Ovary (tissue), 9 donors: ENCODE results near the gene ITGA2. TPM values are rescaled to one million over a fixed set of nuclear protein-coding genes. Genes with fewer than 3 reads are reported as not detected.

Experiments used
- DNase-seq, 5 donors: peaks; one replicate each; pipeline ENCODE4 v3.0.0-alpha.2; 2019 to 2020
- H3K27ac ChIP-seq, 2 donors: fragments of 200-600 bp; one replicate each; pipeline versions ENCODE4 v1.5.1 to v1.8.0; 2019 to 2022
- H3K27me3 ChIP-seq: fragments of 200-600 bp; one replicate; pipeline ENCODE4 v1.8.0; 2022
- H3K36me3 ChIP-seq: fragments of 200-600 bp; sonication (generic); one replicate; pipeline ENCODE4 v1.5.1; 2019
- H3K4me1 ChIP-seq: one replicate; pipeline ENCODE4 v1.8.1; 2013; ENCODE audit warnings: mild to moderate bottlenecking, moderate library complexity; ENCODE audit not compliant: insufficient read depth
- H3K4me3 ChIP-seq: fragments of 200-600 bp; sonication (generic); one replicate; pipeline ENCODE4 v1.5.1; 2017
- H3K9me3 ChIP-seq, 2 donors: fragments of 200-600 bp in 1 of 2; sonication (generic) in 1 of 2; one replicate each; pipeline versions ENCODE4 v1.5.1 to v1.8.1; 2013 to 2019; ENCODE audit warnings: mild to moderate bottlenecking in 1 of 2, moderate library complexity in 1 of 2
- EP300 ChIP-seq: sonication (generic); formaldehyde crosslinking; IDR thresholded peaks from one replicate; pipeline ENCODE4 v1.6.1; 2017; ENCODE audit warnings: antibody characterized with exemption
- POLR2A ChIP-seq: fragments of 450-650 bp; IDR thresholded peaks from one replicate; pipeline ENCODE4 v1.6.1; 2017; ENCODE audit warnings: antibody characterized with exemption, mild to moderate bottlenecking, moderate library complexity
- WGBS, 3 donors: extraction: QIAGEN DNeasy Blood & Tissue Kit in 1 of 3; methylation state at CpG; one replicate each; pipeline versions ENCODE4 v1.1.5 to v1.1.7; 2013 to 2017; 5-methylcytosine and 5-hydroxymethylcytosine counted together
- intact Hi-C, 4 donors: fragments of 100-400 bp; cut with DNase I; formaldehyde crosslinking; loops; one replicate each; pipeline versions ENCODE4 v1.11.0 to v1.15.1; 2022 to 2023
- polyA plus RNA-seq, 2 donors: library from polyadenylated mRNA; stranded (reverse); fragments of 200-250 nt in 1 of 2; fragments of 350-450 nt in 1 of 2; fragmentation: Illumina TruSeq in 1 of 2; extraction: RNeasy Lipid Tissue Mini Kit (QIAGEN cat#74804) in 1 of 2; gene quantifications; one replicate each; pipeline ENCODE4 v1.2.3, GENCODE V29; 2013 to 2014
- total RNA-seq, 7 donors: library from RNA; depleted of rRNA in 2 of 7; stranded (reverse); fragments of >200 nt in 2 of 7; fragmentation: NEBNext Ultra II Directional in 3 of 7; extraction: Animal tissue kit (Norgen Biotek cat#: 25700) in 3 of 7; gene quantifications; one replicate each; pipeline versions ENCODE4 v1.1.0 to v1.2.4, GENCODE V29; 2016 to 2023
- TF ChIP-seq, protein P1 (sequence below), 3 donors: fragments of 450-650 bp in 2 of 3; fragments of 200-600 bp in 1 of 3; IDR thresholded peaks; one replicate each; pipeline versions ENCODE4 v1.5.1 to v1.8.0; 2016 to 2022; ENCODE audit warnings: antibody characterized with exemption in 3 of 3, mild to moderate bottlenecking in 1 of 3
- donor health status: DM: no; HTN: no; CAD: no; lungs with moderate emphysema.
- donor health status: DM: no; HTN: no; CAD: no.
- donor health status: Bipolar disorder and iron deficiency.
- donor health status: DM: yes; HTN: yes; CAD: no.
- donor health status: DM: no; HTN: no; CAD: no.
- donor health status: DM: yes; HTN: yes; CAD: no.

The ITGA2 gene
- total and polyA plus RNA-seq, 9 donors: 0.36 to 8.4 (median 1.7) TPM

DNA sequence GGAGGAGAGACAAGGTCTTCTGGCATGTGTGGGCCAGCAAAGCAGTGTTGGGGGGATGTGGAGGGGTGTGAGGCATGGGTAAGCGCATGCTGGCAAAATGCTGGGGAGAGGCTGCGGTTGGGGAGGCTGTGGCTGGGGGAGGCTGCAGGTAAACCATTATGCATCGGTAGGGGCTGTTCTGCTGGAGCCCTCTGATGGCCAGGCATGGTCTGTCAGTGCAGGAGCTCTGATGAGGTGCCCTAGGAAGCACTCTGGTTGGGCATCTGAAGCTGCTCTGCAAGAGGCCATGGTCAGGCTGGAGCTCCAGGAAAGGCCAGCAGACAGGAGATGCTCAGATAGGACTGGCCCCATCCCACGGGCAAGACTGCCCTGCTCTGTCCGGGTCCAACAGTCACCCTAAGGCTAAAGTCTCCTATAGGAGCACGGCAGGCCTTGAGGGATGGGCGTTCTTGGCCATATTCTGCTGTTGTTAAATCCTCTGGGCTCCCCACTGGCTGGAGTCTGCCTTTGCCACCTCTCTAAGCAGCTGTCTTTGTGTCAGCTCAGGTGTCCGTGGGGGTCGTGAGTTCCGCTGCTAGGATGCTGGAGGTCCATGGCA is 28.7 kb downstream of the ITGA2 start:
- DNase-seq: no peak
- Histone ChIP-seq H3K9me3 (no peaks in the 10 kb centered on the region), H3K36me3 (no peaks in the 10 kb centered on the region), H3K27me3 (no peaks in the 10 kb centered on the region), H3K27ac (no peak overlapping the region), H3K4me3 (no peak overlapping the region), H3K4me1 (no peaks in the 10 kb centered on the region)
- TF ChIP-seq EP300 (no peak), POLR2A (no peak)
- TF ChIP-seq, protein P1, sequence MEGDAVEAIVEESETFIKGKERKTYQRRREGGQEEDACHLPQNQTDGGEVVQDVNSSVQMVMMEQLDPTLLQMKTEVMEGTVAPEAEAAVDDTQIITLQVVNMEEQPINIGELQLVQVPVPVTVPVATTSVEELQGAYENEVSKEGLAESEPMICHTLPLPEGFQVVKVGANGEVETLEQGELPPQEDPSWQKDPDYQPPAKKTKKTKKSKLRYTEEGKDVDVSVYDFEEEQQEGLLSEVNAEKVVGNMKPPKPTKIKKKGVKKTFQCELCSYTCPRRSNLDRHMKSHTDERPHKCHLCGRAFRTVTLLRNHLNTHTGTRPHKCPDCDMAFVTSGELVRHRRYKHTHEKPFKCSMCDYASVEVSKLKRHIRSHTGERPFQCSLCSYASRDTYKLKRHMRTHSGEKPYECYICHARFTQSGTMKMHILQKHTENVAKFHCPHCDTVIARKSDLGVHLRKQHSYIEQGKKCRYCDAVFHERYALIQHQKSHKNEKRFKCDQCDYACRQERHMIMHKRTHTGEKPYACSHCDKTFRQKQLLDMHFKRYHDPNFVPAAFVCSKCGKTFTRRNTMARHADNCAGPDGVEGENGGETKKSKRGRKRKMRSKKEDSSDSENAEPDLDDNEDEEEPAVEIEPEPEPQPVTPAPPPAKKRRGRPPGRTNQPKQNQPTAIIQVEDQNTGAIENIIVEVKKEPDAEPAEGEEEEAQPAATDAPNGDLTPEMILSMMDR (IDR thresholded peaks at IDR 0.05): no peak
- intact Hi-C loops: no loop called here
- 91 to 98% (median 96%) methylated on average over 10 of the region's 10 CpGs for WGBS, 3 donors

DNA sequence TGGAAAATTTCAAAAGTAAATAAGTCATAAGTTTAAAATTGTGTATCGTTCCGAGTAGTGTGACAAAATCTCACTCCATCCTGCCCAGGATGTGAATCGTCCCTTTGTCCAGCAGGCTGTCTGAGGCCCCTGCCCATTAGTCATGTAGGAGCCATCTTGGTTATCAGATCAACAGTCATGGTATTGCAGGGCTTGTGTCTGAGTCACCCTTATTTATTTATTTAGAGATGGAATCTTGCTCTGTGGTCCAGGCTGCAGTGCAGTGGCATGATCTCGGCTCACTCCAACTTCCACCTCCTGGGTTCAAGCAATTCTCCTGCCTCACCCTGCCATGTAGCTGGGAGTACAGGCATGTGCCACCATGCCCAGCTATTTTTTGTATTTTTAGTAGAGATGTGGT is 30.2 kb downstream of the ITGA2 start:
- Histone ChIP-seq H3K9me3 (no peaks in the 10 kb centered on the region), H3K27ac (no peak overlapping the region), H3K4me3 (no peak overlapping the region), H3K4me1 (no peaks in the 10 kb centered on the region), H3K36me3 (no peaks in the 10 kb centered on the region), H3K27me3 (no peaks in the 10 kb centered on the region)
- DNase-seq: no peak
- intact Hi-C loops: no loop called here
- TF ChIP-seq, protein P1 (IDR thresholded peaks at IDR 0.05): no peak
- no peak for TF ChIP-seq EP300
- TF ChIP-seq POLR2A: no peak
- WGBS, 3 donors: 72 to 90% (median 89%) methylated on average over 4 of the region's 4 CpGs

DNA sequence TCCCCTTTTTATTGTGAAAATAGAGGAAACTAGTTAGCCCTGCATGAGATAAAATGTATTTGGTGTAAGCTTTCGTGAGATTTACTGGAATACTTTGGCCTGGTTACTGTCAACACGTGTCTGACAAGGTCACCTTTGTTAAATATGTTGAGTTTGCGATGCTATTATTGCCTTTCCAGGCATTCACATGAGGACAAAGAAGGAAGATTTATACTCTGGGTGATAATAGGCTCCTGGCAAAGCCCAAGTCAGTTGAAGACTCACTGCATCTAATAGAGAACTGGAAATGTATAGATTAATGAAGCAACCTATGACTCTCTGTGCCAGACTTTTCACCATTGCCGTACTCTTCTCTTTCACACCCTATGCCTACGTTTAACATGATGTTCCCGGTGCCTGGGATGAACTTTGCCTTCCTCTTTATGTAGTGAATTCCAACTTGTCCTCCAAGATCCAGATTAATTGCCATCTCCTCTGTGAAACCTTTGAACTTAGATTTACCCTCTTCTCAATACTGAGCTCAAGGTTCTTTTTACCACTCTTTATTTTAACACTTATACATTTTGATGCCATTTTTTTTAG is 33.9 kb downstream of the ITGA2 start:
- no peaks in the 10 kb centered on the region for H3K9me3 ChIP-seq
- whole genome bisulfite sequencing, 3 donors: 52 to 60% (median 53%) methylated on average over 6 of the region's 6 CpGs
- no peaks in the 10 kb centered on the region for H3K36me3 ChIP-seq
- no peaks in the 10 kb centered on the region for H3K27me3 ChIP-seq
- intact Hi-C loops: no loop called here
- H3K27ac ChIP-seq: no peak overlapping the region
- no peaks in the 10 kb centered on the region for H3K4me1 ChIP-seq
- TF ChIP-seq, protein P1 (IDR thresholded peaks at IDR 0.05): no peak
- TF ChIP-seq POLR2A: no peak
- TF ChIP-seq EP300: no peak
- DNase-seq: no peak
- no peak overlapping the region for H3K4me3 ChIP-seq

DNA sequence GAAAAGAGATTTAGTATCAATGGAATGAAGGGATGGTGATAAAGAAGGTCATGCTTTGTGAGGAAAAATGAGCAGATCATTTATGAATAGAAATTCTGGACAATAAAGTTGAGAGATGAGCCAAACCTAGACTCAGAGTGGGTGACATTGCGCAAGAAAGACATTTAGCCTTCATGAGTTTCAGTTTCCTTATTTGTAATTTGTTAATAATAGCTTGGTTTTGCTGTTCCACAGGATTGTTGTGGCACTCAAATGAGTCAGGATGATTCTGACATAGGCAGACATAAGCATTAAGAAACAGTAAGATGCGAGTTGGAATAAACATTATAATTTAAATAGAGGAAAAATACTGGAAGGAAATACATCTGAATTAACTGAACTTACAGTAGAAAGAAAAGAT is 34.8 kb downstream of the ITGA2 start:
- H3K4me3 ChIP-seq: no peak overlapping the region
- H3K27ac ChIP-seq: no peak overlapping the region
- intact Hi-C loops: no loop called here
- no peak for DNase-seq
- TF ChIP-seq EP300: no peak
- TF ChIP-seq POLR2A: no peak
- H3K27me3 ChIP-seq: no peaks in the 10 kb centered on the region
- no peaks in the 10 kb centered on the region for H3K36me3 ChIP-seq
- no peaks in the 10 kb centered on the region for H3K9me3 ChIP-seq
- whole genome bisulfite sequencing, 3 donors: 79 to 90% (median 80%) methylated on average over 2 of the region's 2 CpGs
- H3K4me1 ChIP-seq: no peaks in the 10 kb centered on the region

DNA sequence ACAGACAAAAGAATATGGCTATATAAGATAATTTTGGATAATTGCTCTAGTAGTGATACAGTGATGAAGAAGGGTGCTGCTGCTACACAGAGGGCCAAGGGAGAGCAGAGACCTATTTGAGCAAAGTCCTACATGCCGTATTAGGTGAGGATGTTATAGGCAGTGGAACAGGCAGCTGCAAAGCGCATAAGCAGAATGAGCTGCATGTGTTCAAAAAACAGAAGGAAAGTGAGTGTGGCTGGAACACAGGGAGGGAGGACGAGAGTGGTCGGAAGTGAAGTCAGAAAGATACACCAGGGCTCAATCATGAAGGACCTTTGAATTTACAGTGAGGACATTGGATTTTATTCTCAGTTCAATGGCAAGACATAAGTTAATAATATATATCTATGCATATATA is 35.4 kb downstream of the ITGA2 start:
- 86 to 95% (median 93%) methylated on average over 4 of the region's 4 CpGs for WGBS, 3 donors
- Histone ChIP-seq H3K27ac (no peak overlapping the region), H3K4me1 (no peaks in the 10 kb centered on the region), H3K4me3 (no peak overlapping the region), H3K27me3 (no peaks in the 10 kb centered on the region), H3K36me3 (no peaks in the 10 kb centered on the region), H3K9me3 (no peaks in the 10 kb centered on the region)
- intact Hi-C loops: no loop called here
- TF ChIP-seq POLR2A (no peak), EP300 (no peak)
- TF ChIP-seq, protein P1 (IDR thresholded peaks at IDR 0.05): no peak
- no peak for DNase-seq
